ENCODE results near the gene ZNF770. TPM values are rescaled to one million over a fixed set of nuclear protein-coding genes. Genes with fewer than 3 reads are reported as not detected.

ZNF770 gene
- polyA plus RNA-seq, 2 of the 4 experiments (the other 2 are of a cell fraction) = 24.9 to 46.2 TPM

- Histone ChIP-seq H3K9me3 (no peaks in the 10 kb centered on the region), H3K27ac (no peak overlapping the region), H3K4me1 (no peaks in the 10 kb centered on the region), H3K4me3 (no peak overlapping the region), H3K4me2 (no peak overlapping the region)
- CTCF ChIA-PET = interaction anchor here (0.7 to 1.2 kb wide), 3 partner anchors 9 to 128 kb away, joined by 3 to 5 read pairs (median 3); no protein-coding TSS in a partner anchor
- TF ChIP-seq, protein P1, sequence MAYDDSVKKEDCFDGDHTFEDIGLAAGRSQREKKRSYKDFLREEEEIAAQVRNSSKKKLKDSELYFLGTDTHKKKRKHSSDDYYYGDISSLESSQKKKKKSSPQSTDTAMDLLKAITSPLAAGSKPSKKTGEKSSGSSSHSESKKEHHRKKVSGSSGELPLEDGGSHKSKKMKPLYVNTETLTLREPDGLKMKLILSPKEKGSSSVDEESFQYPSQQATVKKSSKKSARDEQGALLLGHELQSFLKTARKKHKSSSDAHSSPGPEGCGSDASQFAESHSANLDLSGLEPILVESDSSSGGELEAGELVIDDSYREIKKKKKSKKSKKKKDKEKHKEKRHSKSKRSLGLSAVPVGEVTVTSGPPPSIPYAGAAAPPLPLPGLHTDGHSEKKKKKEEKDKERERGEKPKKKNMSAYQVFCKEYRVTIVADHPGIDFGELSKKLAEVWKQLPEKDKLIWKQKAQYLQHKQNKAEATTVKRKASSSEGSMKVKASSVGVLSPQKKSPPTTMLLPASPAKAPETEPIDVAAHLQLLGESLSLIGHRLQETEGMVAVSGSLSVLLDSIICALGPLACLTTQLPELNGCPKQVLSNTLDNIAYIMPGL (CRISPR knock-in tag; IDR thresholded peaks at IDR 0.05; ENCODE audit: borderline replicate concordance) = no peak
- TF ChIP-seq NPAS2 (CRISPR knock-in tag; IDR thresholded peaks at IDR 0.05; ENCODE audit: borderline replicate concordance) (no peak), KDM1A (IDR thresholded peaks at IDR 0.05; ENCODE audit: low read depth) (no peak), HOXB5 (CRISPR knock-in tag; IDR thresholded peaks at IDR 0.05) (no peak), SREBF2 (IDR thresholded peaks at IDR 0.05) (no peak), FOSB (CRISPR knock-in tag; IDR thresholded peaks at IDR 0.05) (no peak), EHMT2 (IDR thresholded peaks at IDR 0.05; ENCODE audit: low read depth) (no peak), HEYL (CRISPR knock-in tag; IDR thresholded peaks at IDR 0.05) (no peak), RCOR1 (IDR thresholded peaks at IDR 0.05; ENCODE audit: low read depth, low read length) (no peak), CBX8 (IDR thresholded peaks at IDR 0.05) (no peak), KDM5A (IDR thresholded peaks at IDR 0.05) (no peak), MAX (IDR thresholded peaks at IDR 0.05) (no peak), NR3C1 (IDR thresholded peaks at IDR 0.05) (no peak)
- TF ChIP-seq, protein P2, sequence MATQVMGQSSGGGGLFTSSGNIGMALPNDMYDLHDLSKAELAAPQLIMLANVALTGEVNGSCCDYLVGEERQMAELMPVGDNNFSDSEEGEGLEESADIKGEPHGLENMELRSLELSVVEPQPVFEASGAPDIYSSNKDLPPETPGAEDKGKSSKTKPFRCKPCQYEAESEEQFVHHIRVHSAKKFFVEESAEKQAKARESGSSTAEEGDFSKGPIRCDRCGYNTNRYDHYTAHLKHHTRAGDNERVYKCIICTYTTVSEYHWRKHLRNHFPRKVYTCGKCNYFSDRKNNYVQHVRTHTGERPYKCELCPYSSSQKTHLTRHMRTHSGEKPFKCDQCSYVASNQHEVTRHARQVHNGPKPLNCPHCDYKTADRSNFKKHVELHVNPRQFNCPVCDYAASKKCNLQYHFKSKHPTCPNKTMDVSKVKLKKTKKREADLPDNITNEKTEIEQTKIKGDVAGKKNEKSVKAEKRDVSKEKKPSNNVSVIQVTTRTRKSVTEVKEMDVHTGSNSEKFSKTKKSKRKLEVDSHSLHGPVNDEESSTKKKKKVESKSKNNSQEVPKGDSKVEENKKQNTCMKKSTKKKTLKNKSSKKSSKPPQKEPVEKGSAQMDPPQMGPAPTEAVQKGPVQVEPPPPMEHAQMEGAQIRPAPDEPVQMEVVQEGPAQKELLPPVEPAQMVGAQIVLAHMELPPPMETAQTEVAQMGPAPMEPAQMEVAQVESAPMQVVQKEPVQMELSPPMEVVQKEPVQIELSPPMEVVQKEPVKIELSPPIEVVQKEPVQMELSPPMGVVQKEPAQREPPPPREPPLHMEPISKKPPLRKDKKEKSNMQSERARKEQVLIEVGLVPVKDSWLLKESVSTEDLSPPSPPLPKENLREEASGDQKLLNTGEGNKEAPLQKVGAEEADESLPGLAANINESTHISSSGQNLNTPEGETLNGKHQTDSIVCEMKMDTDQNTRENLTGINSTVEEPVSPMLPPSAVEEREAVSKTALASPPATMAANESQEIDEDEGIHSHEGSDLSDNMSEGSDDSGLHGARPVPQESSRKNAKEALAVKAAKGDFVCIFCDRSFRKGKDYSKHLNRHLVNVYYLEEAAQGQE (IDR thresholded peaks at IDR 0.05) = no peak
- POLR2A ChIA-PET = interaction anchor here (0.6 to 1.4 kb wide), 2 partner anchors 22 to 25 kb away, joined by 4 read pairs; partner anchors contain the start of gene AQR
- DNase-seq (ENCODE audit: low read depth in 1 of 2, low spot score in 1 of 2) (no peak), ATAC-seq (no peak), FAIRE-seq (no peak)
- WGBS (ENCODE audit: missing lambda C conversion rate) = 96% methylated on average over 3 of the region's 3 CpGs
Observed at GRCh38 chr15:34944936-34945335, 43.2 kb downstream of the ZNF770 start.

DNA sequence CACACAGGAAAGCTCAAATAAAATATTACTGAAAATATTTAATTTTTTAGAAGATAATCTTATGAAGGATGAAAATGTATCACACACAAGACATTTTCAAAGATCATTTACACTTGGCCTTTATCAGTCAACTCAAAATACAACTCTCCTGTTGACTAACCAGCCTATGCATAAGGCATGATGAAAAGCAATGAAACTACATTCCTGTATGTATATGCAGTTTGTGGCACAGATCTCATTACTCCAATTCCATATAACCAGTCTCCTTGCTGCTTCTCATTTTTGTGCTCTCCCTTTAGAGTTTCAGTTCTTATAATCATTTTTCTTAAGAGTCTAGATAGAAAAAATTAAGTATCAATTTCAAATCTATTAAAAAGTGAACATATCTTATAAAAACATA is 44.4 kb downstream of the ZNF770 start:
- Histone ChIP-seq H3K4me1 (no peaks in the 10 kb centered on the region), H3K4me2 (no peak overlapping the region), H3K4me3 (no peak overlapping the region), H3K27ac (no peak overlapping the region), H3K9me3 (no peaks in the 10 kb centered on the region)
- ATAC-seq = no peak
- ChIA-PET CTCF (interaction anchor here (1.5 kb wide), 1 partner anchor 11 kb away, joined by 3 read pairs; no protein-coding TSS in a partner anchor), POLR2A (interaction anchor here (1.4 kb wide), 1 partner anchor 26 kb away, joined by 4 read pairs; the partner anchor contains the start of gene AQR)
- DNase-seq (ENCODE audit: low read depth in 1 of 2, low spot score in 1 of 2) = no peak
- FAIRE-seq = peak; percentile 23
- no peak for TF ChIP-seq HOXB13 (CRISPR knock-in tag; IDR thresholded peaks at IDR 0.05; ENCODE audit: low read depth)
- no peak for TF ChIP-seq GATA3 (IDR thresholded peaks at IDR 0.05; ENCODE audit: borderline replicate concordance)
- TF ChIP-seq HES2 (IDR thresholded peaks at IDR 0.05) = no peak
- TF ChIP-seq ZSCAN20 (CRISPR knock-in tag; IDR thresholded peaks at IDR 0.05) = no peak
- no peak for TF ChIP-seq RNF2 (IDR thresholded peaks at IDR 0.05; ENCODE audit: borderline replicate concordance, low read depth)
- TF ChIP-seq PHF8 (IDR thresholded peaks at IDR 0.05; ENCODE audit: borderline replicate concordance, low read depth) = no peak
- no peak for TF ChIP-seq MAZ (IDR thresholded peaks at IDR 0.05; ENCODE audit: borderline replicate concordance, low read depth, low read length)
- TF ChIP-seq CBX2 (IDR thresholded peaks at IDR 0.05; ENCODE audit: borderline replicate concordance, low read depth) = no peak
- TF ChIP-seq EHMT2 (IDR thresholded peaks at IDR 0.05; ENCODE audit: low read depth) = no peak
- no peak for TF ChIP-seq MAFK (IDR thresholded peaks at IDR 0.05; ENCODE audit: partially characterized antibody)
- no peak for TF ChIP-seq TFCP2L1 (CRISPR knock-in tag; IDR thresholded peaks at IDR 0.05)
- TF ChIP-seq EHF (CRISPR knock-in tag; IDR thresholded peaks at IDR 0.05) = no peak
- TF ChIP-seq, protein P2 (IDR thresholded peaks at IDR 0.05) = no peak
- TF ChIP-seq ELK1 (IDR thresholded peaks at IDR 0.05; ENCODE audit: low read depth, low read length) = no peak
- no peak for TF ChIP-seq KDM5A (IDR thresholded peaks at IDR 0.05)
- TF ChIP-seq HOXB5 (CRISPR knock-in tag; IDR thresholded peaks at IDR 0.05) = no peak
